Breast epithelium (tissue), 4 donors: ENCODE measurements around the gene FGGY. TPM values are rescaled to one million over a fixed set of nuclear protein-coding genes. Genes with fewer than 3 reads are reported as not detected.

Experiments
- DNase-seq, 2 donors: peaks; one replicate each; pipeline ENCODE4 v3.0.0-alpha.2; 2019; ENCODE audit warnings: low spot score in 2 of 2
- H3K27ac ChIP-seq, 2 donors: fragments of 200-600 bp; sonication (generic) in 1 of 2; one replicate each; pipeline ENCODE4 v1.5.1; 2016 to 2019; ENCODE audit warnings: mild to moderate bottlenecking in 1 of 2
- H3K27me3 ChIP-seq, 2 donors: fragments of 200-600 bp; sonication (generic) in 1 of 2; one replicate each; pipeline versions ENCODE4 v1.5.1 to v1.6.0; 2017 to 2019; ENCODE audit warnings: control low read depth in 1 of 2, mild to moderate bottlenecking in 1 of 2
- H3K36me3 ChIP-seq: fragments of 200-600 bp; one replicate; pipeline ENCODE4 v1.5.1; 2019
- H3K4me1 ChIP-seq, 2 donors: fragments of 200-600 bp; sonication (generic); one replicate each; pipeline ENCODE4 v1.5.1; 2016 to 2019; ENCODE audit warnings: control low read depth in 1 of 2
- H3K4me3 ChIP-seq, 3 donors: fragments of 200-600 bp; sonication (generic); 1 replicate in 2 of 3; 2 replicates in 1 of 3; pipeline ENCODE4 v1.5.1; 2016 to 2019; ENCODE audit warnings: mild to moderate bottlenecking in 3 of 3, moderate library complexity in 2 of 3
- H3K9me3 ChIP-seq, 2 donors: fragments of 200-600 bp; sonication (generic) in 1 of 2; one replicate each; pipeline ENCODE4 v1.5.1; 2016 to 2019; ENCODE audit warnings: control low read depth in 1 of 2
- POLR2A ChIP-seq: fragments of 450-650 bp; IDR thresholded peaks from one replicate; pipeline ENCODE4 v1.6.1; 2016; ENCODE audit warnings: antibody characterized with exemption, mild to moderate bottlenecking, moderate library complexity
- POLR2AphosphoS5 ChIP-seq, 3 donors: sonication (generic); formaldehyde crosslinking; IDR thresholded peaks; one replicate each; pipeline ENCODE4 v1.6.1; 2017; ENCODE audit warnings: antibody characterized with exemption in 3 of 3
- intact Hi-C: fragments of 100-400 bp; cut with DNase I; formaldehyde crosslinking; loops from one replicate; pipeline ENCODE4 v1.15.1; 2023; ENCODE audit warnings: low total_unique reads
- total RNA-seq, 3 donors: library from RNA; depleted of rRNA; stranded (reverse); fragments of >200 nt; gene quantifications; one replicate each; pipeline ENCODE4 v1.1.0, GENCODE V29; 2016
- TF ChIP-seq, protein P1 (sequence below), 3 donors: fragments of 450-650 bp; IDR thresholded peaks; one replicate each; pipeline ENCODE4 v1.5.1; 2016 to 2017; ENCODE audit warnings: antibody characterized with exemption in 3 of 3, mild to moderate bottlenecking in 3 of 3, moderate library complexity in 3 of 3

The FGGY gene
- total RNA-seq, 3 donors from 2014 or later: 16.2 to 50.3 (median 29.2) TPM

- Histone ChIP-seq H3K36me3 (no peaks in the 10 kb centered on the region), H3K27me3 (no peaks in the 10 kb centered on the region), H3K27ac (no peak overlapping the region), H3K9me3 (no peaks in the 10 kb centered on the region), H3K4me3 (no peak overlapping the region), H3K4me1 (no peaks in the 10 kb centered on the region)
- no peak for DNase-seq
- TF ChIP-seq POLR2A (no peak), POLR2AphosphoS5 (IDR thresholded peaks at IDR 0.05) (no peak)
- TF ChIP-seq, protein P1, sequence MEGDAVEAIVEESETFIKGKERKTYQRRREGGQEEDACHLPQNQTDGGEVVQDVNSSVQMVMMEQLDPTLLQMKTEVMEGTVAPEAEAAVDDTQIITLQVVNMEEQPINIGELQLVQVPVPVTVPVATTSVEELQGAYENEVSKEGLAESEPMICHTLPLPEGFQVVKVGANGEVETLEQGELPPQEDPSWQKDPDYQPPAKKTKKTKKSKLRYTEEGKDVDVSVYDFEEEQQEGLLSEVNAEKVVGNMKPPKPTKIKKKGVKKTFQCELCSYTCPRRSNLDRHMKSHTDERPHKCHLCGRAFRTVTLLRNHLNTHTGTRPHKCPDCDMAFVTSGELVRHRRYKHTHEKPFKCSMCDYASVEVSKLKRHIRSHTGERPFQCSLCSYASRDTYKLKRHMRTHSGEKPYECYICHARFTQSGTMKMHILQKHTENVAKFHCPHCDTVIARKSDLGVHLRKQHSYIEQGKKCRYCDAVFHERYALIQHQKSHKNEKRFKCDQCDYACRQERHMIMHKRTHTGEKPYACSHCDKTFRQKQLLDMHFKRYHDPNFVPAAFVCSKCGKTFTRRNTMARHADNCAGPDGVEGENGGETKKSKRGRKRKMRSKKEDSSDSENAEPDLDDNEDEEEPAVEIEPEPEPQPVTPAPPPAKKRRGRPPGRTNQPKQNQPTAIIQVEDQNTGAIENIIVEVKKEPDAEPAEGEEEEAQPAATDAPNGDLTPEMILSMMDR (IDR thresholded peaks at IDR 0.05): no peak
- intact Hi-C loops: no loop called here
Measured at GRCh38 chr1:59317780-59318179, 20.9 kb downstream of the FGGY start.

DNA sequence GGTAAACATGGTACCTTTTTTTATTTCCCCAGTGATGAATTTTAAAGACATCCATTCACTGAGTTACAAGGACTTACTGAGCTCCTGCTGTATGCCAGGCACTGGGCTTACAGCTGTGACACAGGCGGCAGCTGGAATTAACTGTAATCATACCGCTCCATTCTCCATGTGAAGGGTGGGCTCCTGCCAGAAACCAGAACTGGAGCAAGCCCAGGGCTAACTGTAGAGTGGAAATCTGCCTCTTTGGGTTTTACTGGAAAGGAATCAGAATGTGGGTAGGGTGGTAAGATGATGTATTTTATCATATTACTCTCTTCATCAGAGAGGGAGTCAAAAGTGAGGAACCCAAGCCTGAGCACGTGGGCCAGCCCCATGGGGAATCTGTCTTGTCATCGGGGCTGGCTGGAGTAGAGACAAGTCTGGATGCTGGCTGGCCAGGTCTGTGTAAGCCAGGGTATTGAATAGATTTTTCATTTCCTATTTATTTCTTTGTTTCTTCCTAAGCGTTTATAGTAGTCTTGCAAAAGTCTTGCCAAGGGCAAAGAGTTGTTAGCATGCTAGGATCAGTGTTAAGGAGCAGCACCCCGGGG, 21.5 kb downstream of the FGGY start:
- Histone ChIP-seq H3K27ac (no peak overlapping the region), H3K36me3 (no peaks in the 10 kb centered on the region), H3K4me1 (no peaks in the 10 kb centered on the region), H3K9me3 (no peaks in the 10 kb centered on the region), H3K27me3 (no peaks in the 10 kb centered on the region), H3K4me3 (no peak overlapping the region)
- DNase-seq: no peak
- intact Hi-C loops: no loop called here
- no peak for TF ChIP-seq POLR2A
- no peak for TF ChIP-seq POLR2AphosphoS5 (IDR thresholded peaks at IDR 0.05)
- TF ChIP-seq, protein P1 (IDR thresholded peaks at IDR 0.05): no peak

DNA sequence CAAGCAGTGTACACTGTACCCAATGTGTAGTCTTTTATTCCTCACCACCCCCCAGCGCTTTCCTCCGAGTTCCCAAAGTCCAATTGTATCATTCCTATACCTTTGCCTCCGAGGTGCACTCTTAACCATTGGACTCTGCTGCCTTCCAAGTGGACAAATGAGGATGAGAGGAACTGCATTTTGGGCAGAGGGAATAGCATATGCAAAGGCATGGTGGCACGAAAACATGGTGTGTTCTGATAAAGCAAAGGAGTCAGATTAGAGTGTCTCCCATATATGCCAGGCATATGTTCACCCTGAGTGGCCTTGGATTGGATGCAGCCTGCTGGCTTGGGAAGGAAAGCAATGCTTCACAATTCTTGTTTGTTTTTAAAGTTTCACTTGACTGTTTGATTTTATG, 25.5 kb downstream of the FGGY start:
- intact Hi-C loops: no loop called here
- no peak for TF ChIP-seq POLR2A
- TF ChIP-seq, protein P1 (IDR thresholded peaks at IDR 0.05): no peak
- no peak for TF ChIP-seq POLR2AphosphoS5 (IDR thresholded peaks at IDR 0.05)
- no peak overlapping the region for H3K4me3 ChIP-seq
- H3K4me1 ChIP-seq: no peaks in the 10 kb centered on the region
- DNase-seq: no peak
- no peaks in the 10 kb centered on the region for H3K27me3 ChIP-seq
- H3K9me3 ChIP-seq: no peaks in the 10 kb centered on the region
- no peaks in the 10 kb centered on the region for H3K36me3 ChIP-seq
- H3K27ac ChIP-seq: no peak overlapping the region

DNA sequence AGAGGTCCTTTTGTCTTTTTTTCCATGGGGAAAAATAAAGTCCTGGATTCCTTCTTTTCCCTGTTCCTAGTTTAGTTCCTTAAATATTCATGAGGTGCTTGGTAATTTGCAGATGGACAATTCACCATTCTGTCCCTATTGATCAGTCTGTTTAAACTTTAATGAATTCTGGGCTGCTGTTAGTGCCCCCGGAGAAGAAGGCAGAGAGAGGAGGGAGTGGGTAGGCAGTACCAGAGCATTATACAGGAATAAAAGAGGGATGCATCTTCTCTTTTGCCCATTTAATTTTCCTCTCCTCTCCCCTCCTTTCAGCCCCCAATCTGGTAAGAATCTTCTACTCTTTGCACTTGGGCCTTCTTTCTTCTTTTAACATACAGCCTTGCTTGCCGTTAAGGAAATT, 25.9 kb downstream of the FGGY start:
- intact Hi-C loops: no loop called here

DNA sequence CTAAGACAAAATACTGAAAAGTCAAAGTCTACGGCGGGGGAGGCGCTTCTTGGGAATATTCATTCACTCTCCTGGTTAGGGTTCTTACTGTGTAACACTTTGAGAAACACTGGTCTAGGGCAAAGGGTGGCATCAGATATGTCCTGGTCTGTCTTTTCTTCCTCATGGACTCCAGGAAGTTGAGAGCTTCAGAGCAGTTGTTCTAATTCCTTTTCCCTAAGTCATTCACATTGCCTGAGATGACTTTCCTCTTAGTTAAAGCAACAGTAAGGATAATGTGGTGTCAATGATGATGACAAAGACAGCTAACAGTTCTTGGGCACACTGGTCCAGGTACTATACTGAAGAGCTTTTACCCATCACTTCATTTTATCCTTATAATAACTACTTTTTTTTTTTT, 27.0 kb downstream of the FGGY start:
- Histone ChIP-seq H3K27ac (no peak overlapping the region), H3K4me1 (no peaks in the 10 kb centered on the region), H3K36me3 (no peaks in the 10 kb centered on the region), H3K9me3 (no peaks in the 10 kb centered on the region), H3K27me3 (no peaks in the 10 kb centered on the region), H3K4me3 (no peak overlapping the region)
- intact Hi-C loops: no loop called here
- no peak for DNase-seq
- TF ChIP-seq POLR2A (no peak), POLR2AphosphoS5 (IDR thresholded peaks at IDR 0.05) (no peak)
- TF ChIP-seq, protein P1 (IDR thresholded peaks at IDR 0.05): no peak

More for the DNA sequence above, 25.9 kb downstream of the FGGY start:
- H3K4me1 ChIP-seq: no peaks in the 10 kb centered on the region
- H3K4me3 ChIP-seq: no peak overlapping the region
- H3K36me3 ChIP-seq: no peaks in the 10 kb centered on the region
- no peaks in the 10 kb centered on the region for H3K27me3 ChIP-seq
- no peak for DNase-seq
- H3K27ac ChIP-seq: no peak overlapping the region
- H3K9me3 ChIP-seq: no peaks in the 10 kb centered on the region
- TF ChIP-seq POLR2A (no peak), POLR2AphosphoS5 (IDR thresholded peaks at IDR 0.05) (no peak)
- TF ChIP-seq, protein P1 (IDR thresholded peaks at IDR 0.05): no peak
